Measurements from ENCODE around the gene ZP2.

Gene ZP2

DNA sequence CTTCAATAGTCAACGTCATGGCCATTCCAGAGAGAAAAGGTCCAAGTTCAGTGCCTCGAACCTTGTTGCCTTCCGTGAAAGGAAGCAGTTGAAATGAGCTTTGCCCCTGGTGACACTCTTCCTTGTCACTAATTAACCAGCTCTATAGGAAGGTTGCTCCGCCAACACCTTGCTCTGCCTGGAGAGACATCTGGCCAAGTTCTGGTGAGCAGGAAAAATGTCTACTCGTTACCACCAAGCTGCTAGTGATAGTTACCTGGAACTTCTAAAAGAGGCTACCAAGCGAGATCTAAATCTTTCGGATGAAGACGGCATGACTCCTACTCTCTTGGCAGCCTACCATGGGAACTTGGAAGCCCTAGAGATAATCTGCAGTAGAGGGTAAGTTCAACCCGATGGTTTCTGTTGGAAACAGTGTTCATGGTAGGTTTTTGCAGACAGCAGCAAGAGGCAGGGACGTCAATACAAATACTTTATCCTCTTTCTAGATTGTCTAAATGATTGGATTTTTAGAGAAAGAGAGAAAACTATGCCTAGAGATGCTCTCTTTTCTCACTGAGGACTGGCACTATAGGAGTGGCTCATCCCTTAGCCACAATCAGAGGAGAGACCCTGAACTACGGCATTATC, 22.3 kb upstream of the ZP2 start, which contains the start of gene ANKS4B:
Gene ANKS4B (plus strand): TSS at position 179 of the 630 bp plus-strand sequence. CDS start 39 bp downstream, at position 218.
- H3K79me2 ChIP-seq (ENCODE audit: insufficient read depth, low read length), result no peaks in the 10 kb centered on the region
- no peak for TF ChIP-seq EZH2 (IDR thresholded peaks at IDR 0.05; ENCODE audit: borderline replicate concordance, low read depth, low read length, severe bottlenecking)
- TF ChIP-seq, protein P1, sequence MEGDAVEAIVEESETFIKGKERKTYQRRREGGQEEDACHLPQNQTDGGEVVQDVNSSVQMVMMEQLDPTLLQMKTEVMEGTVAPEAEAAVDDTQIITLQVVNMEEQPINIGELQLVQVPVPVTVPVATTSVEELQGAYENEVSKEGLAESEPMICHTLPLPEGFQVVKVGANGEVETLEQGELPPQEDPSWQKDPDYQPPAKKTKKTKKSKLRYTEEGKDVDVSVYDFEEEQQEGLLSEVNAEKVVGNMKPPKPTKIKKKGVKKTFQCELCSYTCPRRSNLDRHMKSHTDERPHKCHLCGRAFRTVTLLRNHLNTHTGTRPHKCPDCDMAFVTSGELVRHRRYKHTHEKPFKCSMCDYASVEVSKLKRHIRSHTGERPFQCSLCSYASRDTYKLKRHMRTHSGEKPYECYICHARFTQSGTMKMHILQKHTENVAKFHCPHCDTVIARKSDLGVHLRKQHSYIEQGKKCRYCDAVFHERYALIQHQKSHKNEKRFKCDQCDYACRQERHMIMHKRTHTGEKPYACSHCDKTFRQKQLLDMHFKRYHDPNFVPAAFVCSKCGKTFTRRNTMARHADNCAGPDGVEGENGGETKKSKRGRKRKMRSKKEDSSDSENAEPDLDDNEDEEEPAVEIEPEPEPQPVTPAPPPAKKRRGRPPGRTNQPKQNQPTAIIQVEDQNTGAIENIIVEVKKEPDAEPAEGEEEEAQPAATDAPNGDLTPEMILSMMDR (IDR thresholded peaks at IDR 0.05; ENCODE audit: borderline replicate concordance, extremely low read depth, low read length, poor library complexity, severe bottlenecking), result no peak
- no peak within 1 kb of the TSS for H2AFZ ChIP-seq (ENCODE audit: low read depth, low read length)
- no peak within 1 kb of the TSS for H3K27ac ChIP-seq (ENCODE audit: low read length)
- H3K9ac ChIP-seq (ENCODE audit: low read depth, low read length), result no peak within 1 kb of the TSS
- H3K4me3 ChIP-seq (ENCODE audit: low read depth in 1 of 2, low read length in 2 of 2), result no peak within 1 kb of the TSS
- no peaks in the 10 kb centered on the region for H3K27me3 ChIP-seq (ENCODE audit: insufficient read depth, low read length, poor library complexity)
- H3K4me2 ChIP-seq (ENCODE audit: insufficient read depth, low read length), result no peak within 1 kb of the TSS
- no peaks in the 10 kb centered on the region for H4K20me1 ChIP-seq (ENCODE audit: insufficient read depth, low read length)
- no peaks in the 10 kb centered on the region for H3K36me3 ChIP-seq (ENCODE audit: insufficient read depth, low read length)
- ATAC-seq (ENCODE audit: insufficient read depth, low read depth), result no peak
- DNase-seq, result no peak
- no peaks in the 10 kb centered on the region for H3K9me3 ChIP-seq (ENCODE audit: insufficient read depth, low read length, severe bottlenecking)
- H3K4me1 ChIP-seq (ENCODE audit: insufficient read depth, low read length), result no peaks in the 10 kb centered on the region

DNA sequence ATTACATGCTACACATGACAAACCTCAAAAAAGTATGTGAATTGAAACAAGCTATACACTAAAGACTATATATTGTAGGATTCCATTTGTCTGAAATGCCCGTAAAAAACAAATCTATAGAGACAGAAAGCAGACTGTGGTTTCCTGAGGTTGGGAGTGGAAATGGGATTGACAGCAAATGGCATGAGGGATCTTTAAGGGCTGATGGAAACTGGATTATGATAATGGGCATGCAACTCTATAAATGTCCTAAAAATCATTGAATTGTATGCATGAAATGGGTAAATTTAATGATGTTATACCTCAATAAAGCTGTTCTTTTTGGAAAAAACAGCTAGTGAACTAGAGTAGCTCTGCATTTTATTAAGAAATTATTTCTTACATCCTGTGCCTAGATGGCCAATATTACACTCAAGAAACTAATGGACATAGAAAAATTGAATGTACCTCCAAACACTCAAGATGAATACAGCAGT, 21.7 kb upstream of the ZP2 start:
- no peak overlapping the region for H3K4me2 ChIP-seq (ENCODE audit: insufficient read depth, low read length)
- no peaks in the 10 kb centered on the region for H3K36me3 ChIP-seq (ENCODE audit: insufficient read depth, low read length)
- H3K27ac ChIP-seq (ENCODE audit: low read length), result no peak overlapping the region
- DNase-seq (no peak), ATAC-seq (ENCODE audit: insufficient read depth, low read depth) (no peak)
- H3K79me2 ChIP-seq (ENCODE audit: insufficient read depth, low read length), result no peaks in the 10 kb centered on the region
- H3K4me1 ChIP-seq (ENCODE audit: insufficient read depth, low read length), result no peaks in the 10 kb centered on the region
- H2AFZ ChIP-seq (ENCODE audit: low read depth, low read length), result no peak overlapping the region
- H3K27me3 ChIP-seq (ENCODE audit: insufficient read depth, low read length, poor library complexity), result no peaks in the 10 kb centered on the region
- no peaks in the 10 kb centered on the region for H4K20me1 ChIP-seq (ENCODE audit: insufficient read depth, low read length)
- H3K4me3 ChIP-seq (ENCODE audit: low read depth in 1 of 2, low read length in 2 of 2), result no peak overlapping the region
- no peak overlapping the region for H3K9ac ChIP-seq (ENCODE audit: low read depth, low read length)
- no peaks in the 10 kb centered on the region for H3K9me3 ChIP-seq (ENCODE audit: insufficient read depth, low read length, severe bottlenecking)
- TF ChIP-seq EZH2 (IDR thresholded peaks at IDR 0.05; ENCODE audit: borderline replicate concordance, low read depth, low read length, severe bottlenecking), result no peak
- TF ChIP-seq, protein P1 (IDR thresholded peaks at IDR 0.05; ENCODE audit: borderline replicate concordance, extremely low read depth, low read length, poor library complexity, severe bottlenecking), result no peak

DNA sequence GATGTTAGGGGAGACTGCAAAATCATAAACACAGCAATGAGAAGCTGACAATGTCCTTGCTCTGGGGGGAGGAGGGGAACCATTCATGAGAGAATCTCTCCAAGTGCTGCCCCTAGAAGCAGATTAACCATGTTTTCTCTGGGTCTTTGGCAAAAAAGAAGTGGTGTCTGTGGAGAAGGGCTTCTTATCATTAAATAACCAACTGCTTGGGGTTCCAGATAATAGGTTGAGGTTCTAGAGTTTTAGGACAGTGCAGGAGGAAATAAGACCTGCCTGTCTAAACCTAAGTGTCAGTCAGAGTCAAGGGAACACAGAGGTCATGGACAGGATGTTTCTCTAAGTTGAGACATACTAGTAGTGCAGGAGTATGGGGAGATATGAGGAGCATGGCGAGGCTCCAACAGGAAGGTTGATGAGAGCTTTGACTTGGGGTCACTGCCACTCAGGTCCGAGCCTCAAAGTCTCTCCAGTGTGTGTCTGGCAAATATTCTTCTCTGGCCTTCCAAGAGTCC, 17.0 kb upstream of the ZP2 start:
- H3K79me2 ChIP-seq (ENCODE audit: insufficient read depth, low read length), result no peaks in the 10 kb centered on the region
- DNase-seq, result no peak
- H3K4me2 ChIP-seq (ENCODE audit: insufficient read depth, low read length), result no peak overlapping the region
- no peaks in the 10 kb centered on the region for H3K4me1 ChIP-seq (ENCODE audit: insufficient read depth, low read length)
- ATAC-seq (ENCODE audit: insufficient read depth, low read depth), result no peak
- no peak overlapping the region for H2AFZ ChIP-seq (ENCODE audit: low read depth, low read length)
- no peaks in the 10 kb centered on the region for H3K36me3 ChIP-seq (ENCODE audit: insufficient read depth, low read length)
- H3K27ac ChIP-seq (ENCODE audit: low read length), result no peak overlapping the region
- peaks cover 15% of the 10 kb centered on the region for H3K27me3 ChIP-seq (ENCODE audit: insufficient read depth, low read length, poor library complexity)
- no peaks in the 10 kb centered on the region for H4K20me1 ChIP-seq (ENCODE audit: insufficient read depth, low read length)
- H3K9me3 ChIP-seq (ENCODE audit: insufficient read depth, low read length, severe bottlenecking), result no peaks in the 10 kb centered on the region
- no peak overlapping the region for H3K9ac ChIP-seq (ENCODE audit: low read depth, low read length)
- H3K4me3 ChIP-seq (ENCODE audit: low read depth in 1 of 2, low read length in 2 of 2), result no peak overlapping the region
- TF ChIP-seq EZH2 (IDR thresholded peaks at IDR 0.05; ENCODE audit: borderline replicate concordance, low read depth, low read length, severe bottlenecking), result no peak
- TF ChIP-seq, protein P1 (IDR thresholded peaks at IDR 0.05; ENCODE audit: borderline replicate concordance, extremely low read depth, low read length, poor library complexity, severe bottlenecking), result no peak

Measured in DND-41 (cell line).